ENCODE measurements around the gene FAM193A. TPM values are rescaled to one million over a fixed set of nuclear protein-coding genes. Genes with fewer than 3 reads are reported as not detected.
"Not testable (repeated sequence)": the region's sequence is repeated elsewhere in the genome, so short reads cannot be mapped to it uniquely, and the experiment has no call there.

The FAM193A gene
- polyA plus RNA-seq, 3 donors from 2014 or later: 0.03 to 4.8 (median 0.94) TPM

GRCh38 chr4:2662598-2662997 lies 126.2 kb downstream of the FAM193A start:
- Mint-ChIP-seq H3K9me3 (no peaks in the 10 kb centered on the region), H3K4me3 (no peak overlapping the region), H3K4me1 (peaks cover 10 to 24% of the 10 kb centered on the region in 2 donors), H3K27me3 (ENCODE audit: low read depth in 3 of 3) (peaks cover 0 to 4% (median 0%) of the 10 kb centered on the region in 3 donors), H3K27ac (no peak overlapping the region), H3K36me3 (peaks cover 15 to 49% (median 29%) of the 10 kb centered on the region in 3 donors)
- DNase-seq: no peak

GRCh38 chr4:2663275-2663674 lies 126.8 kb downstream of the FAM193A start:
- H3K27ac Mint-ChIP-seq: peak overlapping the region in 1 of 6 donors; percentile 6
- DNase-seq: no peak
- H3K4me3 Mint-ChIP-seq: no peak overlapping the region
- peaks cover 14 to 43% (median 27%) of the 10 kb centered on the region in 3 donors for H3K36me3 Mint-ChIP-seq
- H3K27me3 Mint-ChIP-seq (ENCODE audit: low read depth in 3 of 3): peaks cover 0 to 4% (median 0%) of the 10 kb centered on the region in 3 donors
- peaks cover 14 to 31% of the 10 kb centered on the region in 2 donors for H3K4me1 Mint-ChIP-seq
- no peaks in the 10 kb centered on the region for H3K9me3 Mint-ChIP-seq

- peak overlapping the region; percentile 55 to 82 (median 72) for H3K27ac Mint-ChIP-seq
- H3K4me1 Mint-ChIP-seq: peaks cover 38 to 64% of the 10 kb centered on the region in 2 donors
- no peaks in the 10 kb centered on the region for H3K9me3 Mint-ChIP-seq
- peak overlapping the region; percentile 1 to 79 (median 23) for H3K4me3 Mint-ChIP-seq
- H3K36me3 Mint-ChIP-seq: peaks cover 14 to 32% (median 19%) of the 10 kb centered on the region in 3 donors
- peaks cover 0 to 3% (median 0%) of the 10 kb centered on the region in 3 donors for H3K27me3 Mint-ChIP-seq (ENCODE audit: low read depth in 3 of 3)
- DNase-seq: no peak
Observed at GRCh38 chr4:2666722-2667247, 130.3 kb downstream of the FAM193A start.

- Mint-ChIP-seq H3K4me1 (peaks cover 42 to 70% of the 10 kb centered on the region in 2 donors), H3K36me3 (peaks cover 21 to 37% (median 24%) of the 10 kb centered on the region in 3 donors), H3K9me3 (no peaks in the 10 kb centered on the region), H3K4me3 (peak overlapping the region; percentile 44 to 79 (median 75)), H3K27ac (peak overlapping the region; percentile 12 to 82 (median 68)), H3K27me3 (ENCODE audit: low read depth in 3 of 3) (peaks cover 0 to 4% (median 0%) of the 10 kb centered on the region in 3 donors)
- DNase-seq: no peak
Observed at GRCh38 chr4:2667428-2667827, 131.0 kb downstream of the FAM193A start.

- Mint-ChIP-seq H3K27me3 (ENCODE audit: low read depth in 3 of 3) (peaks cover 0 to 4% (median 1%) of the 10 kb centered on the region in 3 donors), H3K9me3 (no peaks in the 10 kb centered on the region), H3K4me1 (peaks cover 44 to 70% of the 10 kb centered on the region in 2 donors), H3K27ac (peak overlapping the region in 3 of 6 donors; percentile 45 to 81 (median 74)), H3K36me3 (peaks cover 33 to 39% (median 39%) of the 10 kb centered on the region in 3 donors), H3K4me3 (peak overlapping the region in 1 of 5 donors; percentile 1)
- DNase-seq: no peak
Observed at GRCh38 chr4:2671267-2671895, 134.9 kb downstream of the FAM193A start.

GRCh38 chr4:2672082-2672481 lies 135.6 kb downstream of the FAM193A start:
- no peak for DNase-seq
- peaks cover 0 to 4% (median 4%) of the 10 kb centered on the region in 3 donors for H3K27me3 Mint-ChIP-seq (ENCODE audit: low read depth in 3 of 3)
- peaks cover 37 to 43% (median 42%) of the 10 kb centered on the region in 3 donors for H3K36me3 Mint-ChIP-seq
- peaks cover 41 to 69% of the 10 kb centered on the region in 2 donors for H3K4me1 Mint-ChIP-seq
- H3K9me3 Mint-ChIP-seq: no peaks in the 10 kb centered on the region
- peak overlapping the region in 4 of 6 donors; percentile 4 to 77 (median 36) for H3K27ac Mint-ChIP-seq
- H3K4me3 Mint-ChIP-seq: no peak overlapping the region

- Mint-ChIP-seq H3K36me3 (peaks cover 38 to 45% (median 43%) of the 10 kb centered on the region in 3 donors), H3K9me3 (no peaks in the 10 kb centered on the region), H3K4me3 (no peak overlapping the region), H3K27ac (peak overlapping the region in 1 of 6 donors; percentile 1), H3K4me1 (peaks cover 38 to 65% of the 10 kb centered on the region in 2 donors), H3K27me3 (ENCODE audit: low read depth in 3 of 3) (peaks cover 0 to 5% (median 4%) of the 10 kb centered on the region in 3 donors)
- no peak for DNase-seq
Observed at GRCh38 chr4:2672700-2673099, 136.3 kb downstream of the FAM193A start.

GRCh38 chr4:2673157-2673556 lies 136.7 kb downstream of the FAM193A start:
- Mint-ChIP-seq H3K27me3 (ENCODE audit: low read depth in 3 of 3) (peaks cover 0 to 5% (median 4%) of the 10 kb centered on the region in 3 donors), H3K36me3 (peaks cover 38 to 45% (median 43%) of the 10 kb centered on the region in 3 donors), H3K27ac (peak overlapping the region in 1 of 6 donors; percentile 71), H3K4me3 (no peak overlapping the region), H3K4me1 (peaks cover 35 to 61% of the 10 kb centered on the region in 2 donors), H3K9me3 (no peaks in the 10 kb centered on the region)
- DNase-seq: no peak

- not testable (repeated sequence) for DNase-seq; H3K27ac Mint-ChIP-seq; H3K4me3 Mint-ChIP-seq; H3K9me3 Mint-ChIP-seq; H3K27me3 Mint-ChIP-seq (ENCODE audit: low read depth in 3 of 3)
- Mint-ChIP-seq H3K36me3 (peaks cover 26 to 35% (median 35%) of the 10 kb centered on the region in 3 donors), H3K4me1 (peaks cover 6 to 28% of the 10 kb centered on the region in 2 donors)
Observed at GRCh38 chr4:2679762-2680161, 143.3 kb downstream of the FAM193A start.

- Mint-ChIP-seq H3K27ac (no peak overlapping the region), H3K4me1 (peaks cover 4 to 8% of the 10 kb centered on the region in 2 donors), H3K4me3 (no peak overlapping the region), H3K36me3 (peaks cover 14 to 40% (median 29%) of the 10 kb centered on the region in 3 donors), H3K27me3 (ENCODE audit: low read depth in 3 of 3) (peaks cover 0 to 8% (median 3%) of the 10 kb centered on the region in 3 donors), H3K9me3 (no peaks in the 10 kb centered on the region)
- no peak for DNase-seq
Observed at GRCh38 chr4:2684486-2684885, 148.0 kb downstream of the FAM193A start.

GRCh38 chr4:2685541-2685940 lies 149.1 kb downstream of the FAM193A start:
- Mint-ChIP-seq H3K4me3 (no peak overlapping the region), H3K36me3 (peaks cover 14 to 40% (median 29%) of the 10 kb centered on the region in 3 donors), H3K27me3 (ENCODE audit: low read depth in 3 of 3) (peaks cover 0 to 8% (median 3%) of the 10 kb centered on the region in 3 donors), H3K4me1 (peaks cover 15 to 18% of the 10 kb centered on the region in 2 donors), H3K27ac (no peak overlapping the region), H3K9me3 (no peaks in the 10 kb centered on the region)
- no peak for DNase-seq

GRCh38 chr4:2686379-2687265 lies 150.2 kb downstream of the FAM193A start:
- peaks cover 15 to 27% of the 10 kb centered on the region in 2 donors for H3K4me1 Mint-ChIP-seq
- H3K9me3 Mint-ChIP-seq: no peaks in the 10 kb centered on the region
- no peak overlapping the region for H3K4me3 Mint-ChIP-seq
- peaks cover 0 to 6% (median 3%) of the 10 kb centered on the region in 3 donors for H3K27me3 Mint-ChIP-seq (ENCODE audit: low read depth in 3 of 3)
- peaks cover 8 to 42% (median 26%) of the 10 kb centered on the region in 3 donors for H3K36me3 Mint-ChIP-seq
- no peak for DNase-seq
- peak overlapping the region in 2 of 6 donors; percentile 9 to 21 for H3K27ac Mint-ChIP-seq

GRCh38 chr4:2688281-2688680 lies 151.8 kb downstream of the FAM193A start:
- Mint-ChIP-seq H3K27ac (peak overlapping the region in 1 of 6 donors; percentile 70), H3K36me3 (peaks cover 4 to 44% (median 18%) of the 10 kb centered on the region in 3 donors), H3K27me3 (ENCODE audit: low read depth in 3 of 3) (peaks cover 0 to 6% (median 3%) of the 10 kb centered on the region in 3 donors), H3K9me3 (no peaks in the 10 kb centered on the region), H3K4me1 (peaks cover 15 to 27% of the 10 kb centered on the region in 2 donors), H3K4me3 (no peak overlapping the region)
- DNase-seq: no peak

Data from immature natural killer cell (primary cell).